ENCODE measurements around the gene POU4F1.
"Not testable (repeated sequence)": the region's sequence is repeated elsewhere in the genome, so short reads cannot be mapped to it uniquely, and the experiment has no call there.

The POU4F1 gene

GRCh38 chr13:78603240-78603957 is at the start of gene POU4F1:
Gene POU4F1, minus strand, starts transcription at chr13:78603552. Its CDS starts 226 bp downstream, at chr13:78603326.
- peak within 1 kb of the TSS; percentile 63 for H3K27ac Mint-ChIP-seq
- peak within 1 kb of the TSS; percentile 74 for H3K4me3 Mint-ChIP-seq
- H3K9me3 Mint-ChIP-seq: no peaks in the 10 kb centered on the region
- H3K4me1 Mint-ChIP-seq (ENCODE audit: low read depth): peaks cover 42% of the 10 kb centered on the region
- peaks cover 4% of the 10 kb centered on the region for H3K36me3 Mint-ChIP-seq (ENCODE audit: low read depth)
- H3K27me3 Mint-ChIP-seq: peaks cover 91% of the 10 kb centered on the region

- Mint-ChIP-seq H3K9me3 (no peaks in the 10 kb centered on the region), H3K4me1 (ENCODE audit: low read depth) (peaks cover 25% of the 10 kb centered on the region), H3K27me3 (no peaks in the 10 kb centered on the region), H3K36me3 (ENCODE audit: low read depth) (peaks cover 21% of the 10 kb centered on the region), H3K27ac (no peak overlapping the region), H3K4me3 (no peak overlapping the region)
Measured at GRCh38 chr13:78652651-78653050, 49.3 kb upstream of the POU4F1 start.

- Mint-ChIP-seq H3K4me1 (ENCODE audit: low read depth) (peaks cover 18% of the 10 kb centered on the region), H3K27me3 (no peaks in the 10 kb centered on the region), H3K27ac (no peak overlapping the region), H3K4me3 (no peak overlapping the region), H3K9me3 (no peaks in the 10 kb centered on the region), H3K36me3 (ENCODE audit: low read depth) (peaks cover 20% of the 10 kb centered on the region)
Measured at GRCh38 chr13:78650717-78651083, 47.3 kb upstream of the POU4F1 start.

- no peak overlapping the region for H3K27ac Mint-ChIP-seq
- no peaks in the 10 kb centered on the region for H3K27me3 Mint-ChIP-seq
- peaks cover 18% of the 10 kb centered on the region for H3K36me3 Mint-ChIP-seq (ENCODE audit: low read depth)
- H3K4me3 Mint-ChIP-seq: no peak overlapping the region
- peaks cover 13% of the 10 kb centered on the region for H3K4me1 Mint-ChIP-seq (ENCODE audit: low read depth)
- no peaks in the 10 kb centered on the region for H3K9me3 Mint-ChIP-seq
Measured at GRCh38 chr13:78649997-78650716, 46.8 kb upstream of the POU4F1 start.

GRCh38 chr13:78647109-78647678 is 43.8 kb upstream of the POU4F1 start:
- not testable (repeated sequence) for H3K4me3 Mint-ChIP-seq; H3K4me1 Mint-ChIP-seq (ENCODE audit: low read depth); H3K9me3 Mint-ChIP-seq; H3K27ac Mint-ChIP-seq; H3K27me3 Mint-ChIP-seq
- H3K36me3 Mint-ChIP-seq (ENCODE audit: low read depth): peaks cover 33% of the 10 kb centered on the region

GRCh38 chr13:78638216-78638615 is 34.9 kb upstream of the POU4F1 start:
- no peak overlapping the region for H3K27ac Mint-ChIP-seq
- no peaks in the 10 kb centered on the region for H3K9me3 Mint-ChIP-seq
- no peak overlapping the region for H3K4me3 Mint-ChIP-seq
- H3K36me3 Mint-ChIP-seq (ENCODE audit: low read depth): peaks cover 77% of the 10 kb centered on the region
- H3K4me1 Mint-ChIP-seq (ENCODE audit: low read depth): peaks cover 7% of the 10 kb centered on the region
- no peaks in the 10 kb centered on the region for H3K27me3 Mint-ChIP-seq

GRCh38 chr13:78636495-78636894 is 33.1 kb upstream of the POU4F1 start:
- Mint-ChIP-seq H3K4me3 (no peak overlapping the region), H3K27me3 (no peaks in the 10 kb centered on the region), H3K36me3 (ENCODE audit: low read depth) (peaks cover 82% of the 10 kb centered on the region), H3K27ac (no peak overlapping the region), H3K4me1 (ENCODE audit: low read depth) (peaks cover 7% of the 10 kb centered on the region), H3K9me3 (no peaks in the 10 kb centered on the region)

GRCh38 chr13:78632996-78633395 is 29.6 kb upstream of the POU4F1 start:
- no peaks in the 10 kb centered on the region for H3K9me3 Mint-ChIP-seq
- no peak overlapping the region for H3K4me3 Mint-ChIP-seq
- peaks cover 85% of the 10 kb centered on the region for H3K36me3 Mint-ChIP-seq (ENCODE audit: low read depth)
- no peak overlapping the region for H3K27ac Mint-ChIP-seq
- H3K4me1 Mint-ChIP-seq (ENCODE audit: low read depth): no peaks in the 10 kb centered on the region
- no peaks in the 10 kb centered on the region for H3K27me3 Mint-ChIP-seq

- Mint-ChIP-seq H3K9me3 (no peaks in the 10 kb centered on the region), H3K36me3 (ENCODE audit: low read depth) (peaks cover 87% of the 10 kb centered on the region), H3K27me3 (no peaks in the 10 kb centered on the region), H3K4me1 (ENCODE audit: low read depth) (no peaks in the 10 kb centered on the region), H3K4me3 (no peak overlapping the region), H3K27ac (no peak overlapping the region)
Measured at GRCh38 chr13:78631077-78631476, 27.7 kb upstream of the POU4F1 start.

GRCh38 chr13:78630511-78630910 is 27.2 kb upstream of the POU4F1 start:
- Mint-ChIP-seq H3K4me1 (ENCODE audit: low read depth) (no peaks in the 10 kb centered on the region), H3K9me3 (no peaks in the 10 kb centered on the region), H3K4me3 (no peak overlapping the region), H3K27me3 (no peaks in the 10 kb centered on the region), H3K36me3 (ENCODE audit: low read depth) (peaks cover 90% of the 10 kb centered on the region), H3K27ac (no peak overlapping the region)

- Mint-ChIP-seq H3K9me3 (no peaks in the 10 kb centered on the region), H3K4me1 (ENCODE audit: low read depth) (no peaks in the 10 kb centered on the region), H3K27ac (no peak overlapping the region), H3K27me3 (no peaks in the 10 kb centered on the region), H3K36me3 (ENCODE audit: low read depth) (peaks cover 94% of the 10 kb centered on the region), H3K4me3 (no peak overlapping the region)
Measured at GRCh38 chr13:78625384-78625783, 22.0 kb upstream of the POU4F1 start.

- Mint-ChIP-seq H3K27me3 (no peaks in the 10 kb centered on the region), H3K9me3 (no peaks in the 10 kb centered on the region), H3K36me3 (ENCODE audit: low read depth) (peaks cover 81% of the 10 kb centered on the region), H3K27ac (no peak overlapping the region), H3K4me3 (no peak overlapping the region), H3K4me1 (ENCODE audit: low read depth) (no peaks in the 10 kb centered on the region)
Measured at GRCh38 chr13:78623132-78623531, 19.8 kb upstream of the POU4F1 start.

- H3K4me1 Mint-ChIP-seq (ENCODE audit: low read depth): no peaks in the 10 kb centered on the region
- no peaks in the 10 kb centered on the region for H3K9me3 Mint-ChIP-seq
- H3K4me3 Mint-ChIP-seq: no peak overlapping the region
- H3K27ac Mint-ChIP-seq: no peak overlapping the region
- no peaks in the 10 kb centered on the region for H3K27me3 Mint-ChIP-seq
- peaks cover 82% of the 10 kb centered on the region for H3K36me3 Mint-ChIP-seq (ENCODE audit: low read depth)
Measured at GRCh38 chr13:78620936-78621470, 17.7 kb upstream of the POU4F1 start.

- Mint-ChIP-seq H3K36me3 (ENCODE audit: low read depth) (peaks cover 84% of the 10 kb centered on the region), H3K27me3 (no peaks in the 10 kb centered on the region), H3K27ac (no peak overlapping the region), H3K4me3 (no peak overlapping the region), H3K9me3 (no peaks in the 10 kb centered on the region), H3K4me1 (ENCODE audit: low read depth) (no peaks in the 10 kb centered on the region)
Measured at GRCh38 chr13:78618411-78618810, 15.1 kb upstream of the POU4F1 start.

GRCh38 chr13:78611040-78611439 is 7.7 kb upstream of the POU4F1 start:
- peaks cover 28% of the 10 kb centered on the region for H3K36me3 Mint-ChIP-seq (ENCODE audit: low read depth)
- no peak overlapping the region for H3K4me3 Mint-ChIP-seq
- H3K27ac Mint-ChIP-seq: no peak overlapping the region
- H3K27me3 Mint-ChIP-seq: peaks cover 60% of the 10 kb centered on the region
- H3K9me3 Mint-ChIP-seq: no peaks in the 10 kb centered on the region
- peaks cover 31% of the 10 kb centered on the region for H3K4me1 Mint-ChIP-seq (ENCODE audit: low read depth)
